Fibroblast of the aortic adventitia (primary cell): ENCODE data around the gene NUDT4. TPM values are rescaled to one million over a fixed set of nuclear protein-coding genes. Genes with fewer than 3 reads are reported as not detected.
A peak's percentile ranks its signal among the peaks of the same experiment; 100 is the strongest.

Experiments
- DNase-seq: peaks from one replicate; pipeline ENCODE4 v3.0.0-alpha.2; 2010; ENCODE audit warnings: low read depth
- H3K4me3 ChIP-seq: 2 replicates; pipeline ENCODE4 v1.5.1; 2011; ENCODE audit warnings: low read depth, mild to moderate bottlenecking, control low read depth, low read length, moderate library complexity
- total RNA-seq: library from RNA; depleted of rRNA; stranded (reverse); fragments of >200 nt; gene quantifications from 2 replicates; pipeline ENCODE4 v1.2.3, GENCODE V29; 2012; ENCODE audit warnings: low replicate concordance
- TF ChIP-seq, protein P1 (sequence below): IDR thresholded peaks from 2 replicates; pipeline ENCODE4 v1.5.1; 2011; ENCODE audit warnings: mild to moderate bottlenecking, low read length, control low read depth, inconsistent platforms; ENCODE audit not compliant: insufficient read depth

NUDT4 gene
- total RNA-seq, 1 donor: 185 TPM

DNA sequence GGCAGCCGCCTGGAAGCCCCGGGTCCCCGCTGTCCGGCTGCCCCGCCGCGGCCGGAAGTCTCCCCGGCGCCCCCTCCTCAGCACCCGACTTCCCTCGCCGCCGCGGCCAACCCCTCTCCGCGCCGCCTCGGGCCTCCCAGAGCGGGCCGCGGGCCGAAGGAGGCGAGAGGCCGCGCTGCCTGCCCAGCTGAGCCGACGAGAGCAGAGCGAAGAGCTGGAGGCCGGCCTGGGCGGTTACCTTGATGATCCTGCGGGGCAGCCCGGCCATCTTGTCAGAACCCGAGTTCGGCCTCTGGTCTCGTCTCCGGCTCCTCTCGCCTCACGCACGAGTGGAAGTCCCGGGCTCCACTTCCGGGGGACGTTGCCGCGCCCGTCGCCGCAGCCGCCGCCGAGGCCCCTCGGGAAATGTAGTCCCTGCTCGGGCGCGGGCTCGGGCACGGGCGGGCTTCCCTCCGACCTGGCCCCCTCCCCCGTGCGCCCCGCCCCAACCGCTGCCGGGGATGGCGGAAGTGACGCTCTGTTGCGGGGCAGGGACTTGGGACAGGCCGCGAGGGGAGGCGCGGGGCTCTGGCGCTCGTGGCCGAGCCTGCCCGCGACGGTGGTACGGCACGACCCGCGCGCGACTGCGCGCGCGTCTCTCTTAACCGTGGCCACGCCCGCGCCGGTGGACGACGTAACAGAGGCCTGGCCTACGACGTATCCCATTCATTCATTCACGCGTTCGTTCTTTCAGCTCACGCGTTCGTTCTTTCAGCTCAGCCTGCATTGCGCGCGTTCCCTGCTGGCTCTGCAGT, 64.1 kb downstream of the NUDT4 start, which contains the start of gene UBE2N:
Gene UBE2N, minus strand, starts transcription at position 331 of the 794 bp plus-strand sequence. Its CDS starts 63 bp downstream, at position 268.
- DNase-seq: peak; percentile 90
- H3K4me3 ChIP-seq: peak within 1 kb of the TSS; percentile 85
- TF ChIP-seq, protein P1, sequence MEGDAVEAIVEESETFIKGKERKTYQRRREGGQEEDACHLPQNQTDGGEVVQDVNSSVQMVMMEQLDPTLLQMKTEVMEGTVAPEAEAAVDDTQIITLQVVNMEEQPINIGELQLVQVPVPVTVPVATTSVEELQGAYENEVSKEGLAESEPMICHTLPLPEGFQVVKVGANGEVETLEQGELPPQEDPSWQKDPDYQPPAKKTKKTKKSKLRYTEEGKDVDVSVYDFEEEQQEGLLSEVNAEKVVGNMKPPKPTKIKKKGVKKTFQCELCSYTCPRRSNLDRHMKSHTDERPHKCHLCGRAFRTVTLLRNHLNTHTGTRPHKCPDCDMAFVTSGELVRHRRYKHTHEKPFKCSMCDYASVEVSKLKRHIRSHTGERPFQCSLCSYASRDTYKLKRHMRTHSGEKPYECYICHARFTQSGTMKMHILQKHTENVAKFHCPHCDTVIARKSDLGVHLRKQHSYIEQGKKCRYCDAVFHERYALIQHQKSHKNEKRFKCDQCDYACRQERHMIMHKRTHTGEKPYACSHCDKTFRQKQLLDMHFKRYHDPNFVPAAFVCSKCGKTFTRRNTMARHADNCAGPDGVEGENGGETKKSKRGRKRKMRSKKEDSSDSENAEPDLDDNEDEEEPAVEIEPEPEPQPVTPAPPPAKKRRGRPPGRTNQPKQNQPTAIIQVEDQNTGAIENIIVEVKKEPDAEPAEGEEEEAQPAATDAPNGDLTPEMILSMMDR: no peak

DNA sequence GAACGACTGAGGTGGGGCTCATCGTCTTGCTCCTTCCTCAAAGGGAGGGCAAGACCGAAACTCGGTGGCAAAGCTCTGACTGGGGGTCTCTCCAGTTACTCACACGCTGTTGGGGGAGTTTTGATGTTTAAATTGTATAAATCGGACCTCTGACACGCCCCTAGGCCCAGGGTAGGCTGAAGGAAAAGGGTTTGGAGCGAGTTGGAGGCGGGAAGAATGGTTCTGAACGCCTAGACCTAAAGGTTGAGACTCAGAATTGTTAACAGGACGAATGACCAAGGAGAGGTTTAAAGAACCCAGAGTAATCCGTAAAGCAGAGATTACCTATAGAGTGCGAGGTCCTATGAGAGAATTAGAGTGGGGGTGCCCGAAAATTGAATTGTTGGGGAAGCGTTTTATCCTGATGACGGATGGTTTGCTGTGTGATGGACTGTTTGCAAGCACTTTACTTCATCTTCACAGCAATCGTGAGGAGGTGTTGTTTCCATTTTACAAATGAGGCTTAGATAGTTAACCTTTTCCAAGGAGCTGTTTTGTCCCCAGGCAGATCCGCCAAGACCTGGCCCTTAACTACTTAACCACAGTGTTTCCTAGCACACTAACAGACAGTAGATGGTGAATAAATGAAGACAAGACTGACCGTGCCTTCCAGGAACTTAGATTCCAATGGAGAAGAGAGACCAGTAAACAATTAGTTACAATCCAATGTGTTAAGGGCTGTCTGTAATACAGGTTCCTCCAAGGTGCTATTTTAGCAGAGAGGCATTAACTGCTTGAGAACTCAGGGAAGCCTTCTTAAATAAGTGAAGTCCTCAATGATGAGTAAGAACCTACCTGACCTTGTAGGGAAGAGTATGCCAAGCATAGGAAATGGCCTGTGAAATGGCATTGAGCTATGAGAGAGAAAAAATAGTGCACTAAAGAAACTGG, 65.0 kb downstream of the NUDT4 start:
- peak overlapping the region; percentile 85 for H3K4me3 ChIP-seq
- no peak for DNase-seq
- TF ChIP-seq, protein P1: no peak

DNA sequence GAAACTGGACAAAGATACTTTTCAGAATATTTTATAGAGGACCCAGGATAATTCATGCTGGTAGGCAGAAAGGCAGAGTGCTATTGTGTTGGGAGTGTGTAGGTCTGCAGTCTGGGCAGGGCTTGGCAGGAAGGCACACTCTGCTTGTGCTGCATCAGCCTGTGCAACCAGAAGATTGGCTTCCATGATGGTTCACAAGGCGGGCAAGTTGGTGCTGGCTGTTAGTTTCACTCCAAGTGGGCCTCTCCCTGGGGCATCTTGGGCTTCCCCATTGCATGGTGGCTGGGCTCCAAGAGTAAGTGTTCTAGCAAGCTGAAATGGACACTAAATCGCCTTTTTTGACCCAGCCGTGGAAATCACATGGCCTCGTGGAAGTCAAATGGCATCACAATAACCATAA, 65.9 kb downstream of the NUDT4 start:
- DNase-seq: no peak
- no peak overlapping the region for H3K4me3 ChIP-seq
- TF ChIP-seq, protein P1: no peak

DNA sequence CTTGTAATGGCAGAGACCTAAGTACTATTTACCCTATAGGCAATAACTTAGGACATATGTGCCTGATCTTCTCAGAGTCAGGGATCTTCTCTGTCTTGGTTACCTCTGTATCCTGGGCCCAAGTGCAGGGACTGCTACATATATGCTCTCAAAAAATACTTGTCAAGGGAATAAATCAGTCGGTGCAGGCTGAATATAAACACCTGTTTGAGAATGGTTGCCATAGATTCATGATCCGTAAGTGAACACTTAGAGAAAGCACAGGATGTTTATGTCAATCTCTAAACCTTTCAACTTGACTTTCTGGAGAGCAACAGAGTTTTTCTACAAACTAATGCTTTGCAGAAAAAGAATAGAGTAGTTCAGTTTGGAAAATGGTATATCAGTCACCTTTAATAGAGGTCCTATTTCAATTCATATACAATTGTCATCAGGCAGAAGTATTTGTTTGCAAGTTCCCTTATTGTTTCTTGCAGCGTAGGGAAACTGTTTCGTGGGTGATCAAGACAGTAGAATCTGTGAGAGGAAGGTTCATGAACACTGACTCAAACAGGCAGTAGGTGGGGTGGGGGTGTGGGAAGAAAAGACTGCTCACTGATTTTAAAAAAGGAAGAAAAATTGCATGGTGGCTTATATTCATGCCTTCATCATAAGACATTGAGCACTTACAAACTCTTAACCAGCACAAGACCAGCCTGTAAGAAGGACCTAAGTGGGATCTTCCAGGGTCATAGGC, 70.0 kb downstream of the NUDT4 start:
- no peak for DNase-seq
- TF ChIP-seq, protein P1: no peak

DNA sequence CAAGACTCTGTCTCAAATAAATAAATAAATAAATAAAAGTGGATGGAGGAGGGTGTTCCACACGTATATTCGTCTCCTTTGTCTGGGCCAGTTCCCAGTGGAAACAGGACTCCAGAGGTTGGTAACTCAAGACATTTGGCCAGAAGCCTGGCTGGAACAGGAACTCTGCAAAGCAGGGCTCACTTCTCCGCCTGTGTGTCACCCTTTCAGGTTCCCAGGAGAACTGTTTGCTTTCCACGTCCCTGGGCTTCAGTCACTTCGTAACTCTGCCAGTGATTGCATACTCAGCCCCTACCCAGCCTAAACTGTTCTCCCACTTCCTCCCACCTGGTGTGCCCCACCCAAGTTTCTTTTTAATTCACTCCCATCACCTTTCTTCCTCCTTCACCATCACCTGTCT, 71.1 kb downstream of the NUDT4 start:
- TF ChIP-seq, protein P1: no peak
- DNase-seq: no peak
- no peak overlapping the region for H3K4me3 ChIP-seq

More for the DNA sequence above, 70.0 kb downstream of the NUDT4 start:
- no peak overlapping the region for H3K4me3 ChIP-seq

DNA sequence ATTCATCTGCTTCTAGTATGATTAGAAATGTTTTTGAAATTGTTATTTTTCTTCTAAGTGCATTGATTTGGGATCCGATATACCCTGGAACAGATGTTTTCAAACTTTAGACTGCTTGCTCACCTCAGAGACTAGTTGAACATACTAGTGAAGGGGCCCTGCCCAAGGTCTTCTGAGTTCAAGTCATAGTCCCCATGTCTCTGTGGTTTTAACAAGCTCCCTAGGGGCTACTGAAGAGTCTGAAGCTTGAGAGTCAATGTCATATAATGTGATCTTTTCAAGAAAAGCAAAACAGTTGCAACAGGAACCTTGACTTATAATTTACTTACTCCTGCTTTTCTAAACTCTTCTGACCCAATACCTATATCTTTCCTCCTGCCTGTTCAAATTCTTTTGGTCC, 71.6 kb downstream of the NUDT4 start:
- no peak for DNase-seq
- H3K4me3 ChIP-seq: no peak overlapping the region
- TF ChIP-seq, protein P1: no peak
